ENCODE measurements around the gene CALML5. TPM values are rescaled to one million over a fixed set of nuclear protein-coding genes. Genes with fewer than 3 reads are reported as not detected.

Gene CALML5
- total RNA-seq, 1 donor from 2014 or later, result not detected

GRCh38 chr10:5491477-5491876 is 7.9 kb downstream of the CALML5 start:
- DNase-seq (ENCODE audit: low spot score in 2 of 2), result no peak
- intact Hi-C loops (cut with DNase I), result no loop called here
- Histone ChIP-seq H3K36me3 (no peaks in the 10 kb centered on the region), H3K27me3 (no peaks in the 10 kb centered on the region), H3K4me3 (no peak overlapping the region), H3K9me3 (peaks cover 0 to 5% of the 10 kb centered on the region in 2 donors), H3K4me1 (no peaks in the 10 kb centered on the region), H3K27ac (no peak overlapping the region)
- no peak for TF ChIP-seq CTCF (IDR thresholded peaks at IDR 0.05)

DNA sequence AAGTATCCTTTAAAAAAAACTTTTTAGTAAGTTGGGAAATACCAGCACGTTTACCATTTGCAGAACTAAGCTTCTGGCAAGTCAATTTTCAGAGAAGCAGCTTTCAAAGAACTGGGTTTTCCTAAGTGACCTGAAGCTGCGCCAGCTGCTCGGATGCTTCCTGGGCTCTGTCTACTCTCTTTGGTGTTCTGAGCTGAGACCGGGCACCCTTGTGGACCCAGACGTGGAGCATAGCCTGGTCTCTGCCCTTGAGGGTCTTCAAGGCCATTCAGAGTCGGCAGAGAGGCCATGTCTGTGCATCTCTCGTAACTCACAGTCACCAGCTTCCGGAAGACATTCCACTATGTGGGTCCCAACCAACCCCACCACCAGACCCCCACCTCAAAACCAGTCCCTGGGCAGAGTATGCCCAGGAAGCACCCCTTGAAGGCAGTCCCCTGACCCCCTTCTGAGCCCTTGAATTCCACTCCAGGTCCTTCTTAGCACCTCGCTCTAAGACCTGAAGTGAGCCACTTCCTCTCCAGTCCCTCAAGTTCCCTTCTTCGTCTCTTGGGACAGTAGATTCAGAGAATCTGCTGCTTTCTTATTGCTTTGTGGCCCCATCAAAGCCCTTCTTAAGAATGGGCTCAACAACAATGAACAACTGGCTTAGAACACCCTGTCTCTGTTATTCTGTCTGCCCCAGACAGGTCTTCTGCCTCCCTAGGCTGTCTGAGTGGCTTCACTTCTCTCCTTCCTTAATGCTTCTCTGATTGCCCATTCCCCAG is 8.5 kb downstream of the CALML5 start:
- no peak for DNase-seq (ENCODE audit: low spot score in 2 of 2)
- no peak overlapping the region for H3K4me3 ChIP-seq
- H3K27me3 ChIP-seq, result no peaks in the 10 kb centered on the region
- peaks cover 0 to 5% of the 10 kb centered on the region in 2 donors for H3K9me3 ChIP-seq
- intact Hi-C loops (cut with DNase I), result no loop called here
- H3K36me3 ChIP-seq, result no peaks in the 10 kb centered on the region
- no peaks in the 10 kb centered on the region for H3K4me1 ChIP-seq
- no peak for TF ChIP-seq CTCF (IDR thresholded peaks at IDR 0.05)
- no peak overlapping the region for H3K27ac ChIP-seq

GRCh38 chr10:5490032-5490431 is 9.3 kb downstream of the CALML5 start:
- DNase-seq (ENCODE audit: low spot score in 2 of 2), result no peak
- Histone ChIP-seq H3K4me3 (no peak overlapping the region), H3K4me1 (no peaks in the 10 kb centered on the region), H3K36me3 (no peaks in the 10 kb centered on the region), H3K27ac (no peak overlapping the region), H3K27me3 (no peaks in the 10 kb centered on the region), H3K9me3 (peaks cover 0 to 5% of the 10 kb centered on the region in 2 donors)
- intact Hi-C loops (cut with DNase I), result no loop called here
- no peak for TF ChIP-seq CTCF (IDR thresholded peaks at IDR 0.05)

- Histone ChIP-seq H3K27ac (no peak overlapping the region), H3K27me3 (no peaks in the 10 kb centered on the region), H3K9me3 (peaks cover 0 to 10% of the 10 kb centered on the region in 2 donors), H3K4me3 (no peak overlapping the region), H3K4me1 (no peaks in the 10 kb centered on the region), H3K36me3 (no peaks in the 10 kb centered on the region)
- intact Hi-C loops (cut with DNase I), result no loop called here
- no peak for DNase-seq (ENCODE audit: low spot score in 2 of 2)
- TF ChIP-seq CTCF (IDR thresholded peaks at IDR 0.05), result no peak
Measured at GRCh38 chr10:5488272-5489161, 10.9 kb downstream of the CALML5 start.

DNA sequence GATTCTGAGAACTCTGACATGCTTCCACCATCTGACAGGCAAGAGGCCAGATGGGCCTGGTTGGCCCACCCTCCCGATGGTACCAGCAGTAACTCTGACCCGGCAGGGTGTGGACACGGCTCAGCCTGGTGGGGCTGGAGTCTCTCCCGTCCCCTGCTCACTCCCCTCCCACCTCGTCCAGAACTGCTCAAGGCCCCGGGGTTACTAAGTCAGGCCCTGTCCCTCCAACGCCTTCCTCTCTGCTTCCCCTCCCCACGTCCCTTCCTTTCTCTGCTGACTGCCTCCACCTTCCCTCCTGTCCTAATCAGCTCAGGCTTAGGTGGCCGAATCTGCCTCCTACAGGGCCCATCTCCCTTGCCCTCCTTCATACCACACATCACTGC is 12.5 kb downstream of the CALML5 start:
- H3K27me3 ChIP-seq, result no peaks in the 10 kb centered on the region
- H3K4me3 ChIP-seq, result no peak overlapping the region
- no peak for TF ChIP-seq CTCF (IDR thresholded peaks at IDR 0.05)
- DNase-seq (ENCODE audit: low spot score in 2 of 2), result no peak
- H3K4me1 ChIP-seq, result no peaks in the 10 kb centered on the region
- no peaks in the 10 kb centered on the region for H3K36me3 ChIP-seq
- intact Hi-C loops (cut with DNase I), result no loop called here
- H3K9me3 ChIP-seq, result peaks cover 0 to 5% of the 10 kb centered on the region in 2 donors
- no peak overlapping the region for H3K27ac ChIP-seq

All from ascending aorta (tissue), 2 donors.